GM18507 (cell line): ENCODE results near the gene GLA.

ENCODE experiments used
- DNase-seq: peaks from one replicate; pipeline ENCODE4 v3.0.0; 2011; ENCODE audit warnings: low read depth; ENCODE audit not compliant: insufficient read length; ENCODE audit errors: extremely low spot score
- FAIRE-seq: peaks from 2 replicates; lab custom pipeline; 2011; peaks lifted over from hg19 to GRCh38; lab: Jason Lieb, UNC

GLA gene

DNA sequence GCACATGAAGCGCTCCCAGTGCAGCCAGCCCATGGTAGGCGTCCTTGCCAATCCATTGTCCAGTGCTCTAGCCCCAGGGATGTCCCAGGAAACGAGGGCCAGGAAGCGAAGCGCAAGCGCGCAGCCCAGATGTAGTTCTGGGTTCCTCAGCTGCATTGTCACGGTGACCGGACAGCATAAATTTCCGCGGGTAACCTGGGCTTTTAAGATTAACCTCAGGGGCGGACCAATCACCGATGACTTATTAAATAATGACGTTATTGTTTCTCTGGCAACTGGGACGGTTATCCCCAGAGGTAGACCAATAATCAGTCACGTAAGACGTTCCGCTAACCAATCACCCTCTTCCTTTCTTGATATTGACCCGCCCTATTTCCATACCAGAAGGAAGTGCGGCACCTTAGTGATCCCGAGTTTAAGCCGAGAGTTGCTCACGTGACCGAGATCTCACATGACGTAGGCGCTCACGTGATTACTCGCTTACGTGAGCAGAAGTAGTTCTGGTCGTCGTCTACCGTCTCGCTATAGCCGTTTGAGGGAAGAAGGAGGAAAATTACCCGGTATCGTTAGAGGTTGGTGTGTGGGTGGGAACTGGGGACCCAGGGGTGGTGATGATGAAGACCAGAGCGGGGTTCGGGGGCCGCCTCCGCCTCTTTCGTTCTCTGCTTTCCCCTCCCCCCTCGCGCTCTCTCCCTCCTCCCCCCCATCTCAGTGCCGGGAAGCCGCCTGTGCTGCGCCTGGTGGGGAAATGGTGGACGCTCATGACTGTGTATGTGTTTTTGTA, at the start of gene GLA, which contains the start of gene HNRNPH2:
TSS of gene GLA (minus strand) at position 178 of the 784 bp plus-strand sequence. CDS start at position 156, 22 bp downstream.
TSS of gene HNRNPH2 (plus strand) at position 475 of the 784 bp plus-strand sequence. CDS start 3,767 bp downstream, outside the sequence.
- DNase-seq (no peak), FAIRE-seq (peak; percentile 100)

DNA sequence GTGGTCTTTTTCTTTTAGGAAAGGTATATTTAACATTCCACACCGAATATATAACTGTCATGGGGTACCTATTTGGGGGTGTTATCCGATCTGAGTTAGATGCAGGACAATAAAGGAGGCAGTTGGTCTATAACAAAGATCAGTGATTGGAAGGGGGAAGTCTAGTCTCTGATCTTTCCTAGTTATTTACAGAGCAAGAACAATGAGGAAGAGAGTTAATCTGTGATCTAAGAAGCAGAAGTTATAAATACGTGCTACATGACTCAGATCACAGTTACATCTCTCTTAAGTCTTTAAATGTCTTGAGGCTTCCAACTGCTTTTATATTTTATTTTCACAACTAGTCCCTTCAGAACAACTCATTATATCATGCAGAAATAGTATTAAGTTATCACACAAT, 44.3 kb upstream of the GLA start:
- DNase-seq = no peak
- no peak for FAIRE-seq

DNA sequence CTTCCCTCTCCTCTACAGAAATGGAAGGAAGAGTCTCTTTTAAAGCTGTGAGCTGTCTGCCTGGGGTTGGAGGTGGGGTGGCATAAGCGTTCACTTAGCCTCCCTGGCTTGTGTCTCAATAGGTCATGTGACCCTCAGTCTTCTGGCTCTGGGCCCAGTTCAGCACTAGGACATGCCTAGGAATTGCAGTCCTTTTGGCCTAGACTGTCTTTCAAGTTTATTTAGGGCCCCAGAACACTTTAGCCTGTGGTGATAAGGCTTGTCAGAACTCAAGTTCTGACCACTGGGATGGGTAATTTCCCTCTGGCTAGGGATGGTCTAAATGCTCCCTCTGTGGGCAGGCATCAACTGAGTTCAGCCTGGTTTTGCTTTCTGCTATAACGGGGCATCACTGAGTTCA, 43.2 kb upstream of the GLA start:
- DNase-seq = no peak
- no peak for FAIRE-seq

DNA sequence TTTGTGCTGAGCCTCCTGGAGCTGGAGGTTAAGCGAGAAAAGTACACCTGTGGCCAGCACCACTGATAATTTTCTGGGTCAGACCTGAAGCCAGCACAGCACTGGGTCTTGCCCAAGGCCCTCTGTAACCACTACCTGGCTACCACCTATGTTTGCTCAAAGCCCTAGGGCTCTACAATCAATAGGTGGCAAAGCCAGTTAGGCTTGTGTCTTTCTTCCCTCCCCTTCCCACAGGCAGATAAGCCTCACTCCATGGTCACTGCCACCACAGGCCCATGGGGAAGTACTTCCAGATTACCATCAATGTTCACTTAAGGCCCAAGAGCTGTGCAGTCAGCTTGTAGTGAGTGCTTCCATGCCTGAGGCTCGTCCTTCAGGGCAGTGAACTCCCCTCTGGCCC, 42.4 kb upstream of the GLA start:
- FAIRE-seq (no peak), DNase-seq (no peak)

DNA sequence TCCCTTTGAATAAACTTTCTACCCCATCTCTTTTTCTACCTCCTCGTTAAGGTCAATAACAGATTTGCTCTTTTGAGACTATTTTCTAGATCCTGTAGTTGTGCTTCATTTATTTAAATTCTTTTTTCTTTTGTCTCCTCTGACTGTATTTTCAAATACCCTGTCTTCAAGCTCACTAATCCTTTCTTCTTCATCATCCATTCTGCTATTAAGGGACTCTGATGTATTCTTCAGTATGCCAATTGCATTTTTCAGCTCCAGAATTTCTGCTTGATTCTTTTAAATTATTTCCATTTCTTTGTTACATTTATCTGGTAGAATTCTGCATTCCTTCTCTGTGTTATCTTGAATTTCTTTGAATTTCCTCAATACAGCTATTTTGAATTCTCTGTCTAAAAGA, 41.6 kb upstream of the GLA start:
- DNase-seq = no peak
- no peak for FAIRE-seq

- no peak for FAIRE-seq
- DNase-seq = no peak
Observed at GRCh38 chrX:101442085-101442484, 34.4 kb upstream of the GLA start.

GRCh38 chrX:101430457-101431078, 22.8 kb upstream of the GLA start:
- FAIRE-seq = peak; percentile 91
- no peak for DNase-seq

DNA sequence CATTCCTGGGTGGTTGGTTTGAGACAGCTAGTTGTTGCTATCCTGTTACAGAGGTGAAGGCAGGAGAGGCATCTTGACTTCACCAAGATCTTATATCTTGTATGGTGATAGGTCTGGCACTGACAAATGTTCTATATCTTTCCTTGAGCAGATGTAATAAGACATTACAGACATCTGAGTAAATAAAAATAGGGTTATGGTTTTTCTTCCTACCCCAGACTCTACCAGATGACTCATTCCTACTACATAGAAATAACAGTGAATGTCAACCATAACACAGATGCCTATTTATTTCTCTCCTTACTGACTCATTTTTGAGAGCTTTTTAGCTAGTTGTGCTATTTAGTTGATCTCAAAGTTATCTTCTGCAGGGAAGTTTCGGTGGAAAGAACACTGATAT, 22.2 kb upstream of the GLA start:
- no peak for DNase-seq
- no peak for FAIRE-seq

GRCh38 chrX:101427954-101428353, 20.2 kb upstream of the GLA start:
- DNase-seq = no peak
- FAIRE-seq = no peak

DNA sequence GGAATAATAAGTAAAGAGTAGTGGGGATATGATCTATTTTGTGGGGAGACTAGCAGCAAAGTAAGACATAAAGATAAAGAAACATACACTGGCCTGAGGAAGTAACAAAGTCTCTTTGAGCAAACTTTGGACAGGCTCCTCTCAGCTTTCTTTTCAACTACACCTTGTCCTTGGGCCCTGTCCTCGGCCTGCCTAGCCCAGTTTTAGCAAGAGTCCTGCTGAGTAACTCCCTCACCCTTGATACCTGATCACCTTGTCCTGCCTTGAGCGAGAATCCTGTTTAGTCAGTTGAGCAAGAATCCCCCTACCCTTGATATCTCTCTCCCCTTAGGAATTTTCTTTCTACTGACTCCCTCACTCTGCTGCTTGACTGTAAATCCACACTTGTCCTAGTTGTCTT, 11.8 kb upstream of the GLA start:
- FAIRE-seq = no peak

GRCh38 chrX:101417981-101418841, 10.5 kb upstream of the GLA start:
- peak; percentile 39 for FAIRE-seq
- DNase-seq = no peak

More for the DNA sequence above, 11.8 kb upstream of the GLA start:
- DNase-seq = no peak

- DNase-seq = no peak
- no peak for FAIRE-seq
Observed at GRCh38 chrX:101417190-101417589, 9.5 kb upstream of the GLA start.

- FAIRE-seq = no peak
- DNase-seq = no peak
Observed at GRCh38 chrX:101416691-101417090, 9.0 kb upstream of the GLA start.

GRCh38 chrX:101415180-101416145, 7.7 kb upstream of the GLA start:
- FAIRE-seq (peak; percentile 63), DNase-seq (no peak)

DNA sequence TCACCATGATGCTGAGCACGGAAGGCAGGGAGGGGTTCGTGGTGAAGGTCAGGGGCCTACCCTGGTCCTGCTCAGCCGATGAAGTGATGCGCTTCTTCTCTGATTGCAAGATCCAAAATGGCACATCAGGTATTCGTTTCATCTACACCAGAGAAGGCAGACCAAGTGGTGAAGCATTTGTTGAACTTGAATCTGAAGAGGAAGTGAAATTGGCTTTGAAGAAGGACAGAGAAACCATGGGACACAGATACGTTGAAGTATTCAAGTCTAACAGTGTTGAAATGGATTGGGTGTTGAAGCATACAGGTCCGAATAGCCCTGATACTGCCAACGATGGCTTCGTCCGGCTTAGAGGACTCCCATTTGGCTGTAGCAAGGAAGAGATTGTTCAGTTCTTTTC, 4.3 kb upstream of the GLA start:
- FAIRE-seq = peak; percentile 33
- no peak for DNase-seq

DNA sequence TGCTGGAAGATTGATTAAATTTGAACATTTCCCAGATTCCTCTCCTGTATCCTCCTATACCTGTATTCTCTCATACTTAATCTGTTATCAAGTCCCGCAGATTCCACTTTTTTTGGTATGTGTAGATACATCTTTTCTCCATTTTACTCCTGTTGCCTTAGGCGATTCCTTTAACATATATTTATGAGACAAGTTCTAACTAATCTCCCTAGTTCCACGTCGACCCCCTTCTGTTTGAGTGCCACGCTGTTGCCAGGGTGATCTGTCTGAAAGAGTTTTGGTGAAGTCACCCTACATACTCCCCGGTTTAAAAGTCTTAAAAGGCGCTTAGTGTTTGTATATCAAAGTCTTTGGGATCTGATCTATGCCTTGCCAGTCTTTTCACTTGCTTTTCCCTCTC, 2.7 kb upstream of the GLA start:
- no peak for FAIRE-seq
- no peak for DNase-seq

DNA sequence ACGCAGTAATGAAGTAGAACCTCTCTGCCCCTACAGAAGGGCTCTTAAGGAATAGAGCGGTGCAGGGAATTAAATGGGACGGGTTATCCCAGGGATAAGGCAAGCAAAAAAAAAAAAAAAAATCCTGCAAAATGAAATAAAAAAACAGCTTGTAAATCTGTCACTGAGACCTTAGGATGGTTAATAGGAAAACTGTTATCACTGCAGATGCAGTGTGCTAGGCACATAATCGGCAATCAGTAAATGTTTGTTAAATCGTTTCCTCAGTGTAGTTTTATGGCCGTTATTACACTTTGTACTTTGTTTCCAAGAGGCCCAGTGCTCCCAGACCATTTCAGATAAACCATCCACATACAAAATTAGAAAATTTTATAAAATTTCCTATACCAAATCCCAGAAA, 1.3 kb upstream of the GLA start:
- DNase-seq = no peak
- FAIRE-seq = no peak

DNA sequence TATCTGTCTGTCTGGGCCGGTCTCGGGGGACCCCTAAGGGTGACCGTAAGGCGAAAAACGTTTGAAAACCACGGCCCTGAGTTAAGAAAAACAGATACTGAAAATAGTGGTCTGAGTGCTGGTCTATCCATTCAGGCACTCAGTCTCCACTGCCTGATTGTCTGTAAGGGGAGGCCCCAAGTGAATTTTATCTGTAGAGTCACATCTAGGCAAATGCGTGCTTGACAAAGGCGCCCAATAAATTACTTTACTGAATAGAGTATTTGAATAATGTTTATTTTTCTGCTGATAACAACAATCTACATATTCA, 762 bp upstream of the GLA start:
- FAIRE-seq = no peak
- DNase-seq = no peak

DNA sequence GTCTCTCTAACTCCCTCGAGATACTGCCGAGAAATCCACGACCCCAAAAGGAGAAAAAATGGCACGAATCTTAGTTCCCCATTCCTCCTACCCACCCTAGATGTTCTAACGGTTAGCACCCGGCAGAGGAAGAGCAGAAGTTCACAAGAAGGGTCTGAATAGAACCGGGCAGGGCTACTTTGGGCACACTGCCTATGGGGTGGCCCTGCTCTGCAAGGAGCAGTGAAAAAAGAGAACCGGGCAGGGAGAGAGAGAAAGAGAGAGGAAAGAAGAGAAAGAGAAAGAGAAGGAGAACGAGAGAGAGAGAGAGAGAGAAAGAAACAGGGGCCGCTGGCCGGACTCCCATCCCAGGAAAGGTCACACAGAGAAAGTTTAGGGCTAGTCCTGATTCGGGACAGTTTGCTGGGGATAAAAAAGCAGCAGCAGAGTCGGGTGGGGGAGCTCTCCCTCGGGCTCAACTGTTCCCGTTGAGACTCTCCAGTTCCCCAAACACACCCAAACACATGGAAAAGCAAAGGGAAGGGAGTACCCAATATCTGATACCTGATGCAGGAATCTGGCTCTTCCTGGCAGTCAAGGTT, 468 bp downstream of the GLA start:
- no peak for FAIRE-seq

More for the DNA sequence above, 468 bp downstream of the GLA start:
- DNase-seq = no peak
